K562 (cell line): ENCODE measurements around the gene BSCL2. TPM values are rescaled to one million over a fixed set of nuclear protein-coding genes. Genes with fewer than 3 reads are reported as not detected.
A peak's percentile ranks its signal among the peaks of the same experiment; 100 is the strongest.

Source experiments
- ATF7 ChIP-seq: fragments of 450-650 bp; IDR thresholded peaks from 2 replicates; pipeline ENCODE4 v1.7.1; 2014; ENCODE audit warnings: mild to moderate bottlenecking, moderate library complexity
- CSDE1 ChIP-seq, 2 experiments: fragments of 450-650 bp; IDR thresholded peaks; 2 replicates each; pipeline ENCODE4 v1.6.1; 2016; ENCODE audit warnings: mild to moderate bottlenecking in 1 of 2
- DDX20 ChIP-seq: fragments of 450-650 bp; IDR thresholded peaks from 2 replicates; pipeline ENCODE4 v1.6.1; 2016; ENCODE audit warnings: missing genetic modification characterization, low read depth, mild to moderate bottlenecking, missing compliant biosample characterization, moderate library complexity
- EGR1 ChIP-seq: fragments of 450-650 bp; conservative IDR thresholded peaks from 2 replicates; pipeline ENCODE4 v1.6.1; 2017; ENCODE audit warnings: mild to moderate bottlenecking
- HNRNPH1 ChIP-seq: fragments of 200-400 bp; formaldehyde crosslinking; optimal IDR thresholded peaks from 2 replicates; pipeline ENCODE3; 2017; ENCODE audit warnings: low read depth, mild to moderate bottlenecking, low read length, moderate library complexity
- LARP7 ChIP-seq: fragments of 450-650 bp; IDR thresholded peaks from 2 replicates; pipeline ENCODE4 v1.6.1; 2016
- MYBL2 ChIP-seq, 2 experiments: fragments of 450-650 bp in 1 of 2; sonication (generic) in 1 of 2; formaldehyde crosslinking in 1 of 2; IDR thresholded peaks; 2 replicates each; pipeline versions ENCODE4 v1.6.1 to v1.8.1; 2017 to 2022; ENCODE audit warnings: borderline replicate concordance in 1 of 2, inconsistent platforms in 1 of 2, low read depth in 1 of 2, mild to moderate bottlenecking in 1 of 2, missing genetic modification reagents in 1 of 2, moderate library complexity in 1 of 2
- POLR2AphosphoS2 ChIP-seq: IDR thresholded peaks from 2 replicates; pipeline ENCODE4 v1.6.1; 2012; ENCODE audit warnings: low read length, improper control_type of control experiment
- ZFP30 ChIP-seq: fragments of 250-450 bp; sonication (Bioruptor Pico); IDR thresholded peaks from 2 replicates; pipeline ENCODE4 v1.8.0; 2022; ENCODE audit warnings: moderate library complexity, mild to moderate bottlenecking, inconsistent platforms, borderline replicate concordance
- ZNF124 ChIP-seq: sonication (generic); formaldehyde crosslinking; IDR thresholded peaks from 2 replicates; pipeline ENCODE4 v1.8.1; 2022; ENCODE audit warnings: missing genetic modification reagents
- ZNF347 ChIP-seq: fragments of 450-650 bp; formaldehyde crosslinking; IDR thresholded peaks from 2 replicates; pipeline ENCODE4 v1.4.0; 2020; ENCODE audit warnings: low read depth, mild to moderate bottlenecking, moderate library complexity
- ZNF551 ChIP-seq: fragments of 250-450 bp; sonication (Bioruptor Pico); IDR thresholded peaks from 2 replicates; pipeline ENCODE4 v1.5.0; 2021; ENCODE audit warnings: mild to moderate bottlenecking, moderate library complexity
- ZZZ3 ChIP-seq: fragments of 450-650 bp; IDR thresholded peaks from 2 replicates; pipeline ENCODE4 v1.6.1; 2016; ENCODE audit warnings: antibody characterized with exemption, mild to moderate bottlenecking, moderate library complexity
- polyA plus RNA-seq, 8 experiments: library from polyadenylated mRNA; depleted of rRNA in 4 of 8; stranded (reverse) in 5 of 8; unstranded in 3 of 8; fragments of >200 nt; fragmentation: Nextera tagmentation in 2 of 8; fragmentation: Illumina TruSeq in 1 of 8; extraction: Ambion mirVana in 2 of 8; extraction: Trizol in 1 of 8; gene quantifications; 2 replicates each; pipeline versions ENCODE4 v1.2.1 to v1.2.3, GENCODE V29; 2011 to 2014; ENCODE audit warnings: inconsistent platforms in 1 of 8, missing spikeins in 1 of 8
- total RNA-seq, 7 experiments: library from RNA; depleted of rRNA in 6 of 7; stranded (reverse); fragments of >200 nt in 6 of 7; fragmentation: Illumina TruSeq in 2 of 7; extraction: Trizol in 2 of 7; gene quantifications; 2 replicates each; pipeline versions ENCODE4 v1.2.1 to v1.2.3, GENCODE V29; 2011 to 2021; ENCODE audit warnings: low replicate concordance in 1 of 7
- TF ChIP-seq, protein P1 (sequence below): fragments of 450-650 bp; conservative IDR thresholded peaks from 2 replicates; pipeline ENCODE4 v1.6.1; 2016; ENCODE audit warnings: missing genetic modification characterization, low read depth, mild to moderate bottlenecking, control low read depth, missing compliant biosample characterization
- TF ChIP-seq, protein P2 (sequence below), 3 experiments: IDR thresholded peaks in 2 of 3; conservative IDR thresholded peaks in 1 of 3; 2 replicates each; pipeline ENCODE4 v1.5.1; 2011 to 2012; ENCODE audit warnings: low read length in 3 of 3, mild to moderate bottlenecking in 3 of 3, control low read depth in 2 of 3, improper control_type of control experiment in 1 of 3, inconsistent platforms in 1 of 3, low read depth in 1 of 3, mixed read lengths in 1 of 3, moderate library complexity in 1 of 3; ENCODE audit not compliant: insufficient read depth in 2 of 3
- TF ChIP-seq, protein P3 (sequence below): fragments of 450-650 bp; IDR thresholded peaks from 2 replicates; pipeline ENCODE4 v1.6.1; 2016; ENCODE audit warnings: low read depth

The BSCL2 gene
- total and polyA plus RNA-seq, 9 of the 15 experiments (the other 6 are each of a cell fraction or from before 2014, with no cell fraction given), result 18.9 to 51.7 (median 35.2) TPM

DNA sequence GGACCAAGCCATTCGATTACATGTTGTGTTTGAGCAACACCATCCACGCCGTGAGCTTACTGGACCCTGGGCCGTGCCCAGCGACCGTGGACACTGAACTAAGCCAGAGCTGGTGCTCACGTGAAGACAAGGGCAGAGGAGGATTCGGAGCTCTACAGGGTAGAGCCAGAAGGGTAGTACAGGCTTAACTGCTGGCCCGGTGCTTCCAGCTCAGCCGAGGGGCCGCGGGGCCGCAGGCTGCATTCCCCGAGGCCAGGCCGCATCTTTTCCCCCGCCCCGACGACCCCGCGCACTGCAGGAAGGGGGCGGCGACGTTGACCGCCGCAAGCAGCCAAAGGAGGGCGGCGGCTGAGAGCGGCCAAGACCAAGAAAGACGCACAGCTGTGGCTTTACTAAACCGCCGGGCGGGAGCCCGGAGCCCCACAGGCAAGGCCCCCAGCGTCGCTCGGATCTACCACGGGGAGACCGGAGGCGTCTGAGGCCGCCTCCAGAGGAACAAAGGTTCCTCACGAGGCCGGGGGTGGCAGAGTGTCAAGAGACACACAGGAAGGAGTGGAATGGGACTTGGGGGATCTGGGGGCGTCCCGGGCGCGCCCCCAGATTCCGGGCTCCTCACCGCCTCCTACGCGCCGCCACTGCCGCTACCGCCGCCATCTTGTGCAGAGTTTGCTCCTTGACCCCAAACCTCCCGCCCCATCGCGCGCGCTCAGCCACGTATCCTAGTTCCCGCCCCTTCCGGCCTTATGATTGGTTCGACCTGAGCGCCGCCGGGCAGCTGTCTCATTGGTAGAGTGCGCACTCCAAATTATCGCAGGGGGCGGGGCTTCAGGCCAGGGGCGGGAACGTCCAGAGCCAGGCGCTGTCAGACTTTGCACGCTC lies 61.0 kb downstream of the BSCL2 start, which contains the start of gene GANAB (continued):
- TF ChIP-seq, protein P1, sequence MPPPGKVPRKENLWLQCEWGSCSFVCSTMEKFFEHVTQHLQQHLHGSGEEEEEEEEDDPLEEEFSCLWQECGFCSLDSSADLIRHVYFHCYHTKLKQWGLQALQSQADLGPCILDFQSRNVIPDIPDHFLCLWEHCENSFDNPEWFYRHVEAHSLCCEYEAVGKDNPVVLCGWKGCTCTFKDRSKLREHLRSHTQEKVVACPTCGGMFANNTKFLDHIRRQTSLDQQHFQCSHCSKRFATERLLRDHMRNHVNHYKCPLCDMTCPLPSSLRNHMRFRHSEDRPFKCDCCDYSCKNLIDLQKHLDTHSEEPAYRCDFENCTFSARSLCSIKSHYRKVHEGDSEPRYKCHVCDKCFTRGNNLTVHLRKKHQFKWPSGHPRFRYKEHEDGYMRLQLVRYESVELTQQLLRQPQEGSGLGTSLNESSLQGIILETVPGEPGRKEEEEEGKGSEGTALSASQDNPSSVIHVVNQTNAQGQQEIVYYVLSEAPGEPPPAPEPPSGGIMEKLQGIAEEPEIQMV, result no peak
- TF ChIP-seq, protein P2, sequence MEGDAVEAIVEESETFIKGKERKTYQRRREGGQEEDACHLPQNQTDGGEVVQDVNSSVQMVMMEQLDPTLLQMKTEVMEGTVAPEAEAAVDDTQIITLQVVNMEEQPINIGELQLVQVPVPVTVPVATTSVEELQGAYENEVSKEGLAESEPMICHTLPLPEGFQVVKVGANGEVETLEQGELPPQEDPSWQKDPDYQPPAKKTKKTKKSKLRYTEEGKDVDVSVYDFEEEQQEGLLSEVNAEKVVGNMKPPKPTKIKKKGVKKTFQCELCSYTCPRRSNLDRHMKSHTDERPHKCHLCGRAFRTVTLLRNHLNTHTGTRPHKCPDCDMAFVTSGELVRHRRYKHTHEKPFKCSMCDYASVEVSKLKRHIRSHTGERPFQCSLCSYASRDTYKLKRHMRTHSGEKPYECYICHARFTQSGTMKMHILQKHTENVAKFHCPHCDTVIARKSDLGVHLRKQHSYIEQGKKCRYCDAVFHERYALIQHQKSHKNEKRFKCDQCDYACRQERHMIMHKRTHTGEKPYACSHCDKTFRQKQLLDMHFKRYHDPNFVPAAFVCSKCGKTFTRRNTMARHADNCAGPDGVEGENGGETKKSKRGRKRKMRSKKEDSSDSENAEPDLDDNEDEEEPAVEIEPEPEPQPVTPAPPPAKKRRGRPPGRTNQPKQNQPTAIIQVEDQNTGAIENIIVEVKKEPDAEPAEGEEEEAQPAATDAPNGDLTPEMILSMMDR (IDR thresholded peaks at IDR 0.05 in 2 of 3, conservative IDR thresholded peaks at IDR 0.05 in 1 of 3; ENCODE audit: insufficient read depth in 2 of 3, low read depth in 1 of 3, low read length in 3 of 3), result no peak
- no peak for TF ChIP-seq ZZZ3
- TF ChIP-seq LARP7, result no peak
- no peak for TF ChIP-seq DDX20
- no peak for TF ChIP-seq MYBL2 (IDR thresholded peaks at IDR 0.05; ENCODE audit: low read depth)
- TF ChIP-seq MYBL2 (CRISPR knock-in tag; IDR thresholded peaks at IDR 0.05; ENCODE audit: borderline replicate concordance), result no peak
- no peak for TF ChIP-seq CSDE1 (IDR thresholded peaks at IDR 0.05)
- peak; percentile 98 for TF ChIP-seq POLR2AphosphoS2
- no peak for TF ChIP-seq ZNF124 (CRISPR knock-in tag)
- TF ChIP-seq ZNF551, result no peak
- TF ChIP-seq ZFP30 (CRISPR knock-in tag), result no peak
- TF ChIP-seq HNRNPH1, result no peak
- TF ChIP-seq, protein P3, sequence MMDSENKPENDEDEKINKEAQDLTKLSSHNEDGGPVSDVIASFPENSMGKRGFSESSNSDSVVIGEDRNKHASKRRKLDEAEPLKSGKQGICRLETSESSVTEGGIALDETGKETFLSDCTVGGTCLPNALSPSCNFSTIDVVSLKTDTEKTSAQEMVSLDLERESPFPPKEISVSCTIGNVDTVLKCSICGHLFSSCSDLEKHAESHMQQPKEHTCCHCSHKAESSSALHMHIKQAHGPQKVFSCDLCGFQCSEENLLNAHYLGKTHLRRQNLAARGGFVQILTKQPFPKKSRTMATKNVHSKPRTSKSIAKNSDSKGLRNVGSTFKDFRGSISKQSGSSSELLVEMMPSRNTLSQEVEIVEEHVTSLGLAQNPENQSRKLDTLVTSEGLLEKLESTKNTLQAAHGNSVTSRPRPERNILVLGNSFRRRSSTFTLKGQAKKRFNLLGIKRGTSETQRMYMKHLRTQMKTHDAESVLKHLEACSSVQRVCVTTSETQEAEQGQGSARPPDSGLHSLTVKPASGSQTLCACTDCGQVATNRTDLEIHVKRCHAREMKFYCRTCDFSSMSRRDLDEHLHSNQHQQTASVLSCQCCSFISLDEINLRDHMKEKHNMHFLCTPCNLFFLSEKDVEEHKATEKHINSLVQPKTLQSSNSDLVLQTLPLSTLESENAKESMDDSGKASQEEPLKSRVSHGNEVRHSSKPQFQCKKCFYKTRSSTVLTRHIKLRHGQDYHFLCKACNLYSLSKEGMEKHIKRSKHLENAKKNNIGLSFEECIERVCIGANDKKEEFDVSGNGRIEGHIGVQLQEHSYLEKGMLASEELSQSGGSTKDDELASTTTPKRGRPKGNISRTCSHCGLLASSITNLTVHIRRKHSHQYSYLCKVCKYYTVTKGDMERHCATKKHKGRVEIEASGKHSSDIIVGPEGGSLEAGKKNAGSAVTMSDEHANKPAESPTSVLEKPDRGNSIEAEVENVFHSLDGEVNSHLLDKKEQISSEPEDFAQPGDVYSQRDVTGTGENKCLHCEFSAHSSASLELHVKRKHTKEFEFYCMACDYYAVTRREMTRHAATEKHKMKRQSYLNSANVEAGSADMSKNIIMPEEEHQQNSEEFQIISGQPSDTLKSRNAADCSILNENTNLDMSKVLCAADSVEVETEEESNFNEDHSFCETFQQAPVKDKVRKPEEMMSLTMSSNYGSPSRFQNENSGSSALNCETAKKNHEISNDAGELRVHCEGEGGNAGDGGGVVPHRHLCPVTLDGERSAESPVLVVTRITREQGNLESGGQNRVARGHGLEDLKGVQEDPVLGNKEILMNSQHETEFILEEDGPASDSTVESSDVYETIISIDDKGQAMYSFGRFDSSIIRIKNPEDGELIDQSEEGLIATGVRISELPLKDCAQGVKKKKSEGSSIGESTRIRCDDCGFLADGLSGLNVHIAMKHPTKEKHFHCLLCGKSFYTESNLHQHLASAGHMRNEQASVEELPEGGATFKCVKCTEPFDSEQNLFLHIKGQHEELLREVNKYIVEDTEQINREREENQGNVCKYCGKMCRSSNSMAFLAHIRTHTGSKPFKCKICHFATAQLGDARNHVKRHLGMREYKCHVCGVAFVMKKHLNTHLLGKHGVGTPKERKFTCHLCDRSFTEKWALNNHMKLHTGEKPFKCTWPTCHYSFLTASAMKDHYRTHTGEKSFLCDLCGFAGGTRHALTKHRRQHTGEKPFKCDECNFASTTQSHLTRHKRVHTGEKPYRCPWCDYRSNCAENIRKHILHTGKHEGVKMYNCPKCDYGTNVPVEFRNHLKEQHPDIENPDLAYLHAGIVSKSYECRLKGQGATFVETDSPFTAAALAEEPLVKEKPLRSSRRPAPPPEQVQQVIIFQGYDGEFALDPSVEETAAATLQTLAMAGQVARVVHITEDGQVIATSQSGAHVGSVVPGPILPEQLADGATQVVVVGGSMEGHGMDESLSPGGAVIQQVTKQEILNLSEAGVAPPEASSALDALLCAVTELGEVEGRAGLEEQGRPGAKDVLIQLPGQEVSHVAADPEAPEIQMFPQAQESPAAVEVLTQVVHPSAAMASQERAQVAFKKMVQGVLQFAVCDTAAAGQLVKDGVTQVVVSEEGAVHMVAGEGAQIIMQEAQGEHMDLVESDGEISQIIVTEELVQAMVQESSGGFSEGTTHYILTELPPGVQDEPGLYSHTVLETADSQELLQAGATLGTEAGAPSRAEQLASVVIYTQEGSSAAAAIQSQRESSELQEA, result no peak
- no peak for TF ChIP-seq ZNF347
- TF ChIP-seq ATF7, result peak; percentile 68; the same call in 1 of the 2 replicates
- peak; percentile 97 for TF ChIP-seq EGR1
